K562 (cell line): ENCODE results near the gene GGNBP2. TPM values are rescaled to one million over a fixed set of nuclear protein-coding genes. Genes with fewer than 3 reads are reported as not detected.

Experiments
- BRD9 ChIP-seq: fragments of 450-650 bp; IDR thresholded peaks from 2 replicates; pipeline ENCODE4 v1.6.1; 2018; ENCODE audit warnings: low read depth; ENCODE audit not compliant: partially characterized antibody
- ELF2 ChIP-seq: fragments of 250-450 bp; sonication (Bioruptor Pico); IDR thresholded peaks from 2 replicates; pipeline ENCODE4 v1.5.0; 2021; ENCODE audit warnings: mild to moderate bottlenecking
- MAZ ChIP-seq, 2 experiments: fragments of 450-650 bp in 1 of 2; sonication (generic) in 1 of 2; formaldehyde crosslinking; IDR thresholded peaks in 1 of 2; conservative IDR thresholded peaks in 1 of 2; 2 replicates each; pipeline versions ENCODE4 v1.4.0 to v1.5.0; 2020; ENCODE audit warnings: mild to moderate bottlenecking in 1 of 2, missing genetic modification reagents in 1 of 2
- PTTG1 ChIP-seq: fragments of 450-650 bp; IDR thresholded peaks from 2 replicates; pipeline ENCODE4 v1.6.1; 2016; ENCODE audit warnings: low read depth, mild to moderate bottlenecking, missing genetic modification characterization, missing compliant biosample characterization
- RBM34 ChIP-seq: fragments of 200-400 bp; formaldehyde crosslinking; IDR thresholded peaks from 2 replicates; pipeline ENCODE4 v1.6.1; 2018; ENCODE audit warnings: low read length, borderline replicate concordance; ENCODE audit not compliant: insufficient read depth
- SAFB2 ChIP-seq: fragments of 200-400 bp; formaldehyde crosslinking; IDR thresholded peaks from 2 replicates; pipeline ENCODE4 v1.6.1; 2018; ENCODE audit warnings: borderline replicate concordance, low read length, low read depth, moderate library complexity; ENCODE audit not compliant: severe bottlenecking
- SMARCA5 ChIP-seq: fragments of 450-650 bp; IDR thresholded peaks from 2 replicates; pipeline ENCODE4 v1.6.1; 2016
- SMARCE1 ChIP-seq: fragments of 450-650 bp; IDR thresholded peaks from 2 replicates; pipeline ENCODE4 v1.7.1; 2016; ENCODE audit warnings: mild to moderate bottlenecking
- ZNF140 ChIP-seq: fragments of 250-450 bp; sonication (Bioruptor Pico); IDR thresholded peaks from 2 replicates; pipeline ENCODE4 v1.8.0; 2021; ENCODE audit warnings: moderate library complexity, mild to moderate bottlenecking, inconsistent platforms
- ZNF436 ChIP-seq: fragments of 250-450, 450-650 bp; sonication (Bioruptor Pico); formaldehyde crosslinking; IDR thresholded peaks from 2 replicates; pipeline ENCODE4 v1.7.0; 2020; ENCODE audit warnings: mild to moderate bottlenecking
- ZNF77 ChIP-seq: fragments of 250-450 bp; sonication (Bioruptor Pico); IDR thresholded peaks from 2 replicates; pipeline ENCODE4 v1.5.0; 2020
- ZNF778 ChIP-seq: fragments of 450-650 bp; formaldehyde crosslinking; IDR thresholded peaks from 2 replicates; pipeline ENCODE4 v1.4.0; 2020; ENCODE audit warnings: mild to moderate bottlenecking, moderate library complexity
- polyA plus RNA-seq, 8 experiments: library from polyadenylated mRNA; depleted of rRNA in 4 of 8; stranded (reverse) in 5 of 8; unstranded in 3 of 8; fragments of >200 nt; fragmentation: Nextera tagmentation in 2 of 8; fragmentation: Illumina TruSeq in 1 of 8; extraction: Ambion mirVana in 2 of 8; extraction: Trizol in 1 of 8; gene quantifications; 2 replicates each; pipeline versions ENCODE4 v1.2.1 to v1.2.3, GENCODE V29; 2011 to 2014; ENCODE audit warnings: inconsistent platforms in 1 of 8, missing spikeins in 1 of 8
- total RNA-seq, 7 experiments: library from RNA; depleted of rRNA in 6 of 7; stranded (reverse); fragments of >200 nt in 6 of 7; fragmentation: Illumina TruSeq in 2 of 7; extraction: Trizol in 2 of 7; gene quantifications; 2 replicates each; pipeline versions ENCODE4 v1.2.1 to v1.2.3, GENCODE V29; 2011 to 2021; ENCODE audit warnings: low replicate concordance in 1 of 7
- TF ChIP-seq, protein P1 (sequence below): fragments of 450-650 bp; IDR thresholded peaks from 2 replicates; pipeline ENCODE4 v1.6.1; 2018; ENCODE audit warnings: mild to moderate bottlenecking, low read depth; ENCODE audit not compliant: partially characterized antibody
- TF ChIP-seq, protein P2 (sequence below): sonication (generic); formaldehyde crosslinking; IDR thresholded peaks from 2 replicates; pipeline ENCODE4 v1.8.0; 2022; ENCODE audit warnings: mild to moderate bottlenecking, missing genetic modification reagents
- TF ChIP-seq, protein P3 (sequence below): fragments of 450-650 bp; IDR thresholded peaks from 2 replicates; pipeline ENCODE4 v1.6.1; 2016; ENCODE audit warnings: low read depth
- TF ChIP-seq, protein P4 (sequence below): fragments of 450-650 bp; IDR thresholded peaks from 2 replicates; pipeline ENCODE4 v1.6.1; 2016; ENCODE audit warnings: low read depth, mild to moderate bottlenecking, moderate library complexity

GGNBP2 gene
- total and polyA plus RNA-seq, 9 of the 15 experiments (the other 6 are each of a cell fraction or from before 2014, with no cell fraction given), result 35.7 to 96.6 (median 64.1) TPM

DNA sequence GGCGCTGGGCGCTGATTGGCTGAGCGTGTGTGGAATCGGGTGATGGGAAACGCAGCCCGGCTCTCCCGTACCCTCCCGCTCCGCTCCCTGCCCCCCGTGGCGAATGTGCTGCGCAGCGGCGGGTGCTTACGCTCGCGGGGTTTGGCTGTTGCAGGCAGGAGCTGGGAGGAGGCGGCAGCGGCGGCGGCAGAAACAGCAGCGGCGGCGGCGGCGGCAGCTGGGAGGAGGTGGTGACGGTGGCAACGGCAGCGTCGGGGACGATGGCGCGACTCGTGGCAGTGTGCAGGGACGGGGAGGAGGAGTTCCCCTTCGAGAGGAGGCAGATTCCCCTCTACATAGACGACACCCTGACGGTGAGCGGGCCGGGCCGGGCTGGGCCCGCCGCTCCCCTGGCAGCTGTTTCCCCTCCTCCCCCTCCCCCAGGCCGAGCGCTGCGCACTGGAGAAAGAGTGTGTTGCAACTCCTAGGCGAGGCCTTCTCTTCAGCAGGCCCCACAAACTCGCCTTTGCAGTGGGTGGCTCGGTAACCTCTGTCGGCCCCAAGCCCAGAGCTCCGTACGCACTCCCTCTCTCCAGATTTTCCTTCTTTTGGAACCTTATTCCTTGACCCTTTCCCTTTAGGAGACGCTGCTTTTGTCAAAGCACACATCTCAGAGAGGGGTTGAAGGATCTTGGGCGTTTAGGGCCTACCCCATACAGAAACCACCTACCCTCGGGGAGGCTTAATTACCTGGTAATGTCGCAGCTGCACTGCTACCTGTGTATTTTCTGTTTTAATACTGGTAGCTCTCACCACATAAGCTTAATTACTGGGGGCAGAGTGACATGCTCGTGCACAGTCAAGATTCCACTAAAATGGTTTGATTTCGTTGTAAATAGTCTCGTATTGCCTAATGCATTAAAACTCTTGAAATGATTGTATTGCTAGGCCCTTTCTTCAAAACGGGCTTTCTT lies 1.0 kb downstream of the GGNBP2 start (continued):
- TF ChIP-seq SMARCE1 (0 out of 2 replicates have a peak, but pooled peaks have one; percentile 26), ELF2 (no peak), MAZ (CRISPR knock-in tag; conservative IDR thresholded peaks at IDR 0.05 in 1 of 2, IDR thresholded peaks at IDR 0.05 in 1 of 2) (peak; percentile 98 to 99), SMARCA5 (no peak), ZNF77 (CRISPR knock-in tag) (no peak), ZNF778 (CRISPR knock-in tag) (no peak), ZNF436 (no peak), ZNF140 (no peak), PTTG1 (tag) (no peak), SAFB2 (no peak), BRD9 (no peak), RBM34 (no peak)
- TF ChIP-seq, protein P1, sequence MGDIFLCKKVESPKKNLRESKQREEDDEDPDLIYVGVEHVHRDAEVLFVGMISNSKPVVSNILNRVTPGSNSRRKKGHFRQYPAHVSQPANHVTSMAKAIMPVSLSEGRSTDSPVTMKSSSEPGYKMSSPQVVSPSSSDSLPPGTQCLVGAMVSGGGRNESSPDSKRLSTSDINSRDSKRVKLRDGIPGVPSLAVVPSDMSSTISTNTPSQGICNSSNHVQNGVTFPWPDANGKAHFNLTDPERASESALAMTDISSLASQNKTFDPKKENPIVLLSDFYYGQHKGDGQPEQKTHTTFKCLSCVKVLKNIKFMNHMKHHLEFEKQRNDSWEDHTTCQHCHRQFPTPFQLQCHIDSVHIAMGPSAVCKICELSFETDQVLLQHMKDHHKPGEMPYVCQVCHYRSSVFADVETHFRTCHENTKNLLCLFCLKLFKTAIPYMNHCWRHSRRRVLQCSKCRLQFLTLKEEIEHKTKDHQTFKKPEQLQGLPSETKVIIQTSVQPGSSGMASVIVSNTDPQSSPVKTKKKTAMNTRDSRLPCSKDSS, result no peak
- TF ChIP-seq, protein P2, sequence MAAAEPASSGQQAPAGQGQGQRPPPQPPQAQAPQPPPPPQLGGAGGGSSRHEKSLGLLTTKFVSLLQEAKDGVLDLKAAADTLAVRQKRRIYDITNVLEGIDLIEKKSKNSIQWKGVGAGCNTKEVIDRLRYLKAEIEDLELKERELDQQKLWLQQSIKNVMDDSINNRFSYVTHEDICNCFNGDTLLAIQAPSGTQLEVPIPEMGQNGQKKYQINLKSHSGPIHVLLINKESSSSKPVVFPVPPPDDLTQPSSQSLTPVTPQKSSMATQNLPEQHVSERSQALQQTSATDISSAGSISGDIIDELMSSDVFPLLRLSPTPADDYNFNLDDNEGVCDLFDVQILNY, result no peak
- TF ChIP-seq, protein P3, sequence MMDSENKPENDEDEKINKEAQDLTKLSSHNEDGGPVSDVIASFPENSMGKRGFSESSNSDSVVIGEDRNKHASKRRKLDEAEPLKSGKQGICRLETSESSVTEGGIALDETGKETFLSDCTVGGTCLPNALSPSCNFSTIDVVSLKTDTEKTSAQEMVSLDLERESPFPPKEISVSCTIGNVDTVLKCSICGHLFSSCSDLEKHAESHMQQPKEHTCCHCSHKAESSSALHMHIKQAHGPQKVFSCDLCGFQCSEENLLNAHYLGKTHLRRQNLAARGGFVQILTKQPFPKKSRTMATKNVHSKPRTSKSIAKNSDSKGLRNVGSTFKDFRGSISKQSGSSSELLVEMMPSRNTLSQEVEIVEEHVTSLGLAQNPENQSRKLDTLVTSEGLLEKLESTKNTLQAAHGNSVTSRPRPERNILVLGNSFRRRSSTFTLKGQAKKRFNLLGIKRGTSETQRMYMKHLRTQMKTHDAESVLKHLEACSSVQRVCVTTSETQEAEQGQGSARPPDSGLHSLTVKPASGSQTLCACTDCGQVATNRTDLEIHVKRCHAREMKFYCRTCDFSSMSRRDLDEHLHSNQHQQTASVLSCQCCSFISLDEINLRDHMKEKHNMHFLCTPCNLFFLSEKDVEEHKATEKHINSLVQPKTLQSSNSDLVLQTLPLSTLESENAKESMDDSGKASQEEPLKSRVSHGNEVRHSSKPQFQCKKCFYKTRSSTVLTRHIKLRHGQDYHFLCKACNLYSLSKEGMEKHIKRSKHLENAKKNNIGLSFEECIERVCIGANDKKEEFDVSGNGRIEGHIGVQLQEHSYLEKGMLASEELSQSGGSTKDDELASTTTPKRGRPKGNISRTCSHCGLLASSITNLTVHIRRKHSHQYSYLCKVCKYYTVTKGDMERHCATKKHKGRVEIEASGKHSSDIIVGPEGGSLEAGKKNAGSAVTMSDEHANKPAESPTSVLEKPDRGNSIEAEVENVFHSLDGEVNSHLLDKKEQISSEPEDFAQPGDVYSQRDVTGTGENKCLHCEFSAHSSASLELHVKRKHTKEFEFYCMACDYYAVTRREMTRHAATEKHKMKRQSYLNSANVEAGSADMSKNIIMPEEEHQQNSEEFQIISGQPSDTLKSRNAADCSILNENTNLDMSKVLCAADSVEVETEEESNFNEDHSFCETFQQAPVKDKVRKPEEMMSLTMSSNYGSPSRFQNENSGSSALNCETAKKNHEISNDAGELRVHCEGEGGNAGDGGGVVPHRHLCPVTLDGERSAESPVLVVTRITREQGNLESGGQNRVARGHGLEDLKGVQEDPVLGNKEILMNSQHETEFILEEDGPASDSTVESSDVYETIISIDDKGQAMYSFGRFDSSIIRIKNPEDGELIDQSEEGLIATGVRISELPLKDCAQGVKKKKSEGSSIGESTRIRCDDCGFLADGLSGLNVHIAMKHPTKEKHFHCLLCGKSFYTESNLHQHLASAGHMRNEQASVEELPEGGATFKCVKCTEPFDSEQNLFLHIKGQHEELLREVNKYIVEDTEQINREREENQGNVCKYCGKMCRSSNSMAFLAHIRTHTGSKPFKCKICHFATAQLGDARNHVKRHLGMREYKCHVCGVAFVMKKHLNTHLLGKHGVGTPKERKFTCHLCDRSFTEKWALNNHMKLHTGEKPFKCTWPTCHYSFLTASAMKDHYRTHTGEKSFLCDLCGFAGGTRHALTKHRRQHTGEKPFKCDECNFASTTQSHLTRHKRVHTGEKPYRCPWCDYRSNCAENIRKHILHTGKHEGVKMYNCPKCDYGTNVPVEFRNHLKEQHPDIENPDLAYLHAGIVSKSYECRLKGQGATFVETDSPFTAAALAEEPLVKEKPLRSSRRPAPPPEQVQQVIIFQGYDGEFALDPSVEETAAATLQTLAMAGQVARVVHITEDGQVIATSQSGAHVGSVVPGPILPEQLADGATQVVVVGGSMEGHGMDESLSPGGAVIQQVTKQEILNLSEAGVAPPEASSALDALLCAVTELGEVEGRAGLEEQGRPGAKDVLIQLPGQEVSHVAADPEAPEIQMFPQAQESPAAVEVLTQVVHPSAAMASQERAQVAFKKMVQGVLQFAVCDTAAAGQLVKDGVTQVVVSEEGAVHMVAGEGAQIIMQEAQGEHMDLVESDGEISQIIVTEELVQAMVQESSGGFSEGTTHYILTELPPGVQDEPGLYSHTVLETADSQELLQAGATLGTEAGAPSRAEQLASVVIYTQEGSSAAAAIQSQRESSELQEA, result no peak
- TF ChIP-seq, protein P4, sequence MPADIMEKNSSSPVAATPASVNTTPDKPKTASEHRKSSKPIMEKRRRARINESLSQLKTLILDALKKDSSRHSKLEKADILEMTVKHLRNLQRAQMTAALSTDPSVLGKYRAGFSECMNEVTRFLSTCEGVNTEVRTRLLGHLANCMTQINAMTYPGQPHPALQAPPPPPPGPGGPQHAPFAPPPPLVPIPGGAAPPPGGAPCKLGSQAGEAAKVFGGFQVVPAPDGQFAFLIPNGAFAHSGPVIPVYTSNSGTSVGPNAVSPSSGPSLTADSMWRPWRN, result no peak
